22Rv1 (cell line): Measurements from ENCODE around the gene PRDM16.

Experiments
- H3K27ac ChIP-seq: fragments of 450-650 bp; 2 replicates; pipeline ENCODE4 v1.5.1; 2017
- ZFX ChIP-seq: fragments of 450-650 bp; IDR thresholded peaks from 2 replicates; pipeline ENCODE4 v1.6.1; 2017; ENCODE audit warnings: antibody characterized with exemption, borderline replicate concordance
- TF ChIP-seq, protein P1 (sequence below): fragments of 450-650 bp; IDR thresholded peaks from 2 replicates; pipeline ENCODE4 v1.5.1; 2017; ENCODE audit warnings: mild to moderate bottlenecking

PRDM16 gene

DNA sequence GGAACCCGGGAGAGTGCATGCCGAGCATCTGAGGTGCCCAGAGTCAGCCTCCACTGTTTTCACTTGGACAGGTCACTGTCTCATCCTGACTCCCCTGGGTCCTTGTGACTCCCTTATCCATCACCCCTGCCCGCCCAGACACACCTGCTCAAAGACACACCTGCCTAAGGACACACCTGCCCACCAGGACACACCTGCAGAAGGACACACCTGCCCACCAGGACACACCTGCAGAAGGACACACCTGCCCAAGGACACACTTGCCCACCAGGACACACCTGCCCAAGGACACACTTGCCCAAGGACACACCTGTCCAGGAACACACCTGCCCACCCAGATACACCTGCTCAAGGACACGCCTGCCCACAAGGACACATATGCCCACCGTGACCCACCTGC is 314.7 kb downstream of the PRDM16 start:
- H3K27ac ChIP-seq, result no peak overlapping the region
- no peak for TF ChIP-seq ZFX
- TF ChIP-seq, protein P1, sequence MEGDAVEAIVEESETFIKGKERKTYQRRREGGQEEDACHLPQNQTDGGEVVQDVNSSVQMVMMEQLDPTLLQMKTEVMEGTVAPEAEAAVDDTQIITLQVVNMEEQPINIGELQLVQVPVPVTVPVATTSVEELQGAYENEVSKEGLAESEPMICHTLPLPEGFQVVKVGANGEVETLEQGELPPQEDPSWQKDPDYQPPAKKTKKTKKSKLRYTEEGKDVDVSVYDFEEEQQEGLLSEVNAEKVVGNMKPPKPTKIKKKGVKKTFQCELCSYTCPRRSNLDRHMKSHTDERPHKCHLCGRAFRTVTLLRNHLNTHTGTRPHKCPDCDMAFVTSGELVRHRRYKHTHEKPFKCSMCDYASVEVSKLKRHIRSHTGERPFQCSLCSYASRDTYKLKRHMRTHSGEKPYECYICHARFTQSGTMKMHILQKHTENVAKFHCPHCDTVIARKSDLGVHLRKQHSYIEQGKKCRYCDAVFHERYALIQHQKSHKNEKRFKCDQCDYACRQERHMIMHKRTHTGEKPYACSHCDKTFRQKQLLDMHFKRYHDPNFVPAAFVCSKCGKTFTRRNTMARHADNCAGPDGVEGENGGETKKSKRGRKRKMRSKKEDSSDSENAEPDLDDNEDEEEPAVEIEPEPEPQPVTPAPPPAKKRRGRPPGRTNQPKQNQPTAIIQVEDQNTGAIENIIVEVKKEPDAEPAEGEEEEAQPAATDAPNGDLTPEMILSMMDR, result no peak

DNA sequence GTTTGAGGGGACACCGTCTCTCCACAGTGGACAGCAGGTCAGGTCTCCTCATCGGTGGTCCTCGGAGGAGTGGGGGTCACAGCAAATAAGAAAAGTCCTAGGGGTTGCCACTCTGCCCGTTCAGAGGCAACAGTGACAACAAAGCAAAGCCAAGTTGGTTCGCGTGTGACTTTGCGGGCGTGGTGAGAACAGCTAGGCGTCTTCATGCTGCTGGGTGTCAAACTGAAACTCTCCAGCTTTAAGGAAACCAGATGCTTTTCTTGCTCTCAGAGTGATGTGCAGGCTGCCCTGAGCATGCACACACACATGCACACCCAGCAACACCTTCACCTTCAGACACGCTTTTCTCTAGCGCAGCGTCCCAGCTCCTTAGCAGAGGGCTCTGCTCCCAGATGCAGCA is 315.4 kb downstream of the PRDM16 start:
- TF ChIP-seq ZFX, result no peak
- TF ChIP-seq, protein P1, result no peak

DNA sequence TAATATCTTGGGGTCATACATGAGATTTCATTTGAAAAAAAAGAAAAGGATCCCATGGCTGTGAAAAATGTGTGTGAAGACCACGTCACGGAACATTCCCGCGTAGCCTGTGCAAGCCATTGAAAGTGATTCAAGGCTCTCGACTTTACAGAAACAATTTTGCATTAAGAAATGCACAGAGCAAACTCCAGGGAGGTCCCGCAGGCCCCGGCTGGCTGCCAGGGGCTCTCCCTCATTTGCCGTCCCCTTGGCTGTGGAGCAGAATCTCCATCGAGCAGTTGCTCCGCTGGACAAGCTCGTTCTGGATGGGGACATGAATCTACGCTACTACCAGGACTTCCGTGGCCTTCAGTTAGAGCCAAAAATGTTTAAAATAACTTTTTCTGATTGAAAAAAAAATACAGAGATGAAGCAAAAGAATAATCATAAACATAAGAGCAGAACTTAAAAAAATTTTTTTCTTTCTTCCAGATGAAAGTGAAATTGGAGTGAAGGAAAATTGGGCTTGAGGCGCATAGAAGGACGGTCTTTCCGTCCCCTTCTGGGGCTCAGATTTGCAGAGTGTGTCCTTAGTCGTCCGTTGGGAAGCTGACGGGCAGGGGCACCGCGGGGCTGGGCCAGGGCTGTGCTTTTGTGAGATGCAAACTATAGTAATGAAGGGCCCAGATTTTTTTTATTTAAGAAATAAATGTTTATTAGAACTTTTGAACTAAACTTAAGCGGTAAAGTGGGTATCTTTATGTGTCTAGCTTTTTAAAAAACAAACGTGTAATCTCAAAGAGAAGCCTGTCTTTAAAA is 317.4 kb downstream of the PRDM16 start:
- no peak overlapping the region for H3K27ac ChIP-seq
- no peak for TF ChIP-seq ZFX
- TF ChIP-seq, protein P1, result no peak

More for the DNA sequence above, 315.4 kb downstream of the PRDM16 start:
- H3K27ac ChIP-seq, result no peak overlapping the region

DNA sequence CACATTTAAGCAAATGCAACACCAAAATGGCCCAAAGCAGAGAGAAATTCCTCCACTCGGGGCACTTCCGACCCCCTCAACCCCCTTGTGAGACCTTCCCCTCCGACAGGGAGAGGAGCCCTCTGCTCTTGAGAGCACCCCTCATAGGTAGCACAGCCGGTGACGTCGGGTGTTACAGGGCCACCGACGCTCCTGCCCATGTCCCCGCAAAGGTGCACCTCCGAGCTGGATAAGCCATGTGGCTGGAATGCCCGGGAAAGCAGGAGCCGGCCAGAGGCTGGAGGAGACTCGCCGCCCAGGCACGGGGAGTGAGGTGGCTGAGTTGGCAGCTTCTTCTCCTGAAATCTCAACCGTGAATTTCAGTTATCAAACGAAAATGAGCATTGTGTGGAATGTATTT is 318.4 kb downstream of the PRDM16 start:
- no peak overlapping the region for H3K27ac ChIP-seq
- TF ChIP-seq, protein P1, result no peak
- no peak for TF ChIP-seq ZFX

DNA sequence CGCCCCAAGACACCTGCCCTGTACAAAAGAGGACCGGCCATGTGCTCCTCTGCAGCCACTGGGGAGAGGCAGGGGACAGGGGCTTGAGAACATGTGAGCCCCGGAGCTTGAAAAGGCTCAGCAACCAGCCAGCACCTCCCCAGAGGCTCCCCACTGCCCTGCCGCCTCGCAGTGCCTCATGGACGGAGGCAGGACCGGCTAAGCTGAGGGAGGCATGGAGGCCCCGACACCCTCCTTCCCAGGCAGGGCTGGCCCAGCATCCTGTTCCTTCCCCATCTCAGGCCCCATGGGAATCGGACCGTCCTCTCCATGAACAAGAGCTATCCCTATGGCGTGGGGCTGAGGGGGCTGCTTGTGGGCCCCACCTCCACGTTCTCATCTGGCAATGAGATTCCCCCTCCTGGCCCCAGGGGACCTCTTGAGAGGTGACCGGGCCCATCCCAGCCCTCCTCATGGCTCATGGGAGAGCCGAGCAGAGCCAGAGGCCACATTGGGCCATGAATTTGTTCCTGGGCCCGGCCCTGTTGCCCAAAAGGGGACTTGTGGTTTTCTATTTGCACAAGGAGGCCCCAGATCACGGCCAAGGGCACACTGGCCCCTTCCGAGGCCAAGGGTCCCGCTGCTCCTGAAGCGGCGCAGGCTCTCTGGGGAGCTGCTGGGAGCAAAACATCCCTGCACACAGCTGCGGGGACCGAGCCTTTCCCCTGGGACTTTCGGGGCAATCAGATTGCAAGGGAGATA is 320.3 kb downstream of the PRDM16 start:
- TF ChIP-seq, protein P1, result no peak
- TF ChIP-seq ZFX, result no peak
- H3K27ac ChIP-seq, result no peak overlapping the region

DNA sequence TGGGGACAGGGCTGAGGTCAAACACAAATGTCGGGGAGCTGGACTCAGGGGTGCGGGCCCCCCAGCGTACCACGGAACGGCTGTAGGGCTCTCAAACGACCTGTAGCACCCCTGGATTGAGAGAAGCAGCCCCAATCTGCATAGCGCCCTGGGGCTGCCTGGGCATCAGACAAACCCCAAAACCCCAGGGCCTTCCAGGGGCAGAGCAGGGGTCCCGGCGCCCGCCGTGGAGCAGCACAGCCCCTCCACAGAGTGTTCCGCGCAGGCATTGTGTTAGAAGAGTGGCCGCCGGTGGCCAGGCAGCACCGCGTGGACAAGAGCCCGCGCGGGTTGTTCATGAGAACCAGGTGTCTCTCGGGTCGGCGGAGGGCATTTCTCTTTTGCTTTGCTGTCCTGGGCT is 321.3 kb downstream of the PRDM16 start:
- no peak overlapping the region for H3K27ac ChIP-seq
- TF ChIP-seq, protein P1, result no peak
- TF ChIP-seq ZFX, result no peak

DNA sequence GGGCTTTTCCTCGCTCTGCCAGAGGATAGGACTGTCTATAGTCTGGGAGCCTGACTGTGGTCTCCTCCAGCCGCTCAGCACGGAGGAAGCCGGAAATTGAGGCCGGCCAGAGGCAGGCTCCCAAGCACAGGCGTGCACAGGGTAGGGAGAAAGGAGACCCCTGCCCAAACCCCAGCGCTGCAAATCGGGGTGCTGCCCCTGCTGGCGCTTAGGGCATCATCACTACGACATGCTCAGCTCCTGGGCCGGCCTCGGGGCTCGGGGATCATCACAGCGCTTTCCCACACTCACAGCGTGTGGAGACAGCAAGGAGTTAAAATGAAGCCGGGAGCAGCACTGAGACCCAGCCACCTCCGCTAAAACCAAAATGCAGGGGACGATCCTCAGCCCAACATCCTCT is 322.7 kb downstream of the PRDM16 start:
- TF ChIP-seq, protein P1, result no peak
- no peak for TF ChIP-seq ZFX
- H3K27ac ChIP-seq, result no peak overlapping the region
